Stomach (tissue), 9 donors: ENCODE results near the gene SYCN. TPM values are rescaled to one million over a fixed set of nuclear protein-coding genes. Genes with fewer than 3 reads are reported as not detected.

Experiments used
- DNase-seq, 2 donors: peaks; one replicate each; pipeline versions ENCODE4 v3.0.0 to v3.0.0-alpha.2; 2013 to 2019
- H3K27ac ChIP-seq, 5 donors: fragments of 200-600 bp in 4 of 5; sonication (generic) in 4 of 5; one replicate each; pipeline ENCODE4 v1.5.1; 2013 to 2019; ENCODE audit warnings: mild to moderate bottlenecking in 1 of 5, moderate library complexity in 1 of 5
- H3K27me3 ChIP-seq, 3 donors: fragments of 200-600 bp; sonication (generic); one replicate each; pipeline ENCODE4 v1.5.1; 2017 to 2019; ENCODE audit warnings: mixed run types in 1 of 3
- H3K36me3 ChIP-seq, 4 donors: fragments of 200-600 bp; sonication (generic); 1 replicate in 3 of 4; 2 replicates in 1 of 4; pipeline ENCODE4 v1.5.1; 2016 to 2019
- H3K4me1 ChIP-seq, 4 donors: fragments of 200-600 bp; sonication (generic); one replicate each; pipeline ENCODE4 v1.5.1; 2016 to 2019
- H3K4me3 ChIP-seq, 4 donors: fragments of 200-600 bp; sonication (generic) in 3 of 4; one replicate each; pipeline ENCODE4 v1.5.1; 2016 to 2019; ENCODE audit warnings: mild to moderate bottlenecking in 1 of 4
- H3K9me3 ChIP-seq, 4 donors: fragments of 200-600 bp; sonication (generic); one replicate each; pipeline ENCODE4 v1.5.1; 2016 to 2019
- EP300 ChIP-seq: sonication (generic); formaldehyde crosslinking; IDR thresholded peaks from one replicate; pipeline ENCODE4 v1.6.1; 2017; ENCODE audit warnings: antibody characterized with exemption
- POLR2A ChIP-seq, 4 donors: fragments of 450-650 bp; IDR thresholded peaks; one replicate each; pipeline ENCODE4 v1.6.1; 2016; ENCODE audit warnings: antibody characterized with exemption in 4 of 4, control low read depth in 2 of 4, mild to moderate bottlenecking in 1 of 4, moderate library complexity in 1 of 4
- POLR2AphosphoS5 ChIP-seq, 3 donors: sonication (generic); formaldehyde crosslinking; IDR thresholded peaks; one replicate each; pipeline ENCODE4 v1.6.1; 2016; ENCODE audit warnings: antibody characterized with exemption in 3 of 3
- WGBS, 5 donors: extraction: QIAGEN DNeasy Blood & Tissue Kit in 3 of 5; methylation state at CpG; one replicate each; pipeline versions ENCODE4 v1.1.5 to v1.1.7; 2013 to 2018; 5-methylcytosine and 5-hydroxymethylcytosine counted together
- intact Hi-C: fragments of 100-400 bp; cut with DNase I; formaldehyde crosslinking; loops from one replicate; pipeline ENCODE4 v1.15.1; 2023; ENCODE audit warnings: low total_unique reads
- polyA plus RNA-seq, 3 donors: library from polyadenylated mRNA; stranded (reverse); fragments of 200-250 nt; gene quantifications; one replicate each; pipeline ENCODE4 v1.2.3, GENCODE V29; 2013
- total RNA-seq, 5 donors: library from RNA; depleted of rRNA; stranded (reverse); fragments of >200 nt; gene quantifications; one replicate each; pipeline versions ENCODE4 v1.1.0 to v1.2.3, GENCODE V29; 2014 to 2016
- TF ChIP-seq, protein P1 (sequence below), 7 experiments: fragments of 450-650 bp in 4 of 7; fragments of 200-600 bp in 3 of 7; sonication (generic) in 3 of 7; IDR thresholded peaks; one replicate each; pipeline ENCODE4 v1.5.1; 2016 to 2019; ENCODE audit warnings: antibody characterized with exemption in 7 of 7, control low read depth in 2 of 7, mild to moderate bottlenecking in 1 of 7
- donor health status: healthy with polysubstance abuse.
- donor health status: Bipolar disorder and iron deficiency.
- donor health status: healthy.

The SYCN gene
- total and polyA plus RNA-seq, 8 donors, result 0.65 to 1.9 TPM; not detected in 6

GRCh38 chr19:39174142-39174541 lies 29.9 kb downstream of the SYCN start:
- intact Hi-C loops, result no loop called here
- no peak for DNase-seq
- WGBS, 5 donors, result 84 to 91% (median 87%) methylated on average over 13 to 16 of the region's 16 CpGs
- H3K4me3 ChIP-seq, result no peak overlapping the region
- TF ChIP-seq EP300 (no peak), POLR2AphosphoS5 (IDR thresholded peaks at IDR 0.05) (no peak), POLR2A (IDR thresholded peaks at IDR 0.05) (no peak)
- TF ChIP-seq, protein P1, sequence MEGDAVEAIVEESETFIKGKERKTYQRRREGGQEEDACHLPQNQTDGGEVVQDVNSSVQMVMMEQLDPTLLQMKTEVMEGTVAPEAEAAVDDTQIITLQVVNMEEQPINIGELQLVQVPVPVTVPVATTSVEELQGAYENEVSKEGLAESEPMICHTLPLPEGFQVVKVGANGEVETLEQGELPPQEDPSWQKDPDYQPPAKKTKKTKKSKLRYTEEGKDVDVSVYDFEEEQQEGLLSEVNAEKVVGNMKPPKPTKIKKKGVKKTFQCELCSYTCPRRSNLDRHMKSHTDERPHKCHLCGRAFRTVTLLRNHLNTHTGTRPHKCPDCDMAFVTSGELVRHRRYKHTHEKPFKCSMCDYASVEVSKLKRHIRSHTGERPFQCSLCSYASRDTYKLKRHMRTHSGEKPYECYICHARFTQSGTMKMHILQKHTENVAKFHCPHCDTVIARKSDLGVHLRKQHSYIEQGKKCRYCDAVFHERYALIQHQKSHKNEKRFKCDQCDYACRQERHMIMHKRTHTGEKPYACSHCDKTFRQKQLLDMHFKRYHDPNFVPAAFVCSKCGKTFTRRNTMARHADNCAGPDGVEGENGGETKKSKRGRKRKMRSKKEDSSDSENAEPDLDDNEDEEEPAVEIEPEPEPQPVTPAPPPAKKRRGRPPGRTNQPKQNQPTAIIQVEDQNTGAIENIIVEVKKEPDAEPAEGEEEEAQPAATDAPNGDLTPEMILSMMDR (IDR thresholded peaks at IDR 0.05), result no peak
- no peaks in the 10 kb centered on the region for H3K9me3 ChIP-seq
- H3K27me3 ChIP-seq, result no peaks in the 10 kb centered on the region
- peaks cover 69 to 100% (median 99%) of the 10 kb centered on the region in 4 donors for H3K36me3 ChIP-seq
- H3K27ac ChIP-seq, result no peak overlapping the region
- peaks cover 0 to 16% (median 11%) of the 10 kb centered on the region in 4 donors for H3K4me1 ChIP-seq

DNA sequence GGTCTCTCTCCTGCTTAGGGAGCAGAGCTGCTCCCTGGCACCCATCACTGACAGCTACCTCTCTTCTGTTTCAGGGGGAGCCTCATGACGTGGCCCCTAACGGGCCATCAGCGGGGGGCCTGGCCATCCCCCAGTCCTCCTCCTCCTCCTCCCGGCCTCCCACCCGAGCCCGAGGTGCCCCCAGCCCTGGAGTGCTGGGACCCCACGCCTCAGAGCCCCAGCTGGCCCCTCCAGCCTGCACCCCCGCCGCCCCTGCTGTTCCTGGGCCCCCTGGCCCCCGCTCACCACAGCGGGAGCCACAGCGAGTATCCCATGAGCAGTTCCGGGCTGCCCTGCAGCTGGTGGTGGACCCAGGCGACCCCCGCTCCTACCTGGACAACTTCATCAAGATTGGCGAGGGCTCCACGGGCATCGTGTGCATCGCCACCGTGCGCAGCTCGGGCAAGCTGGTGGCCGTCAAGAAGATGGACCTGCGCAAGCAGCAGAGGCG lies 30.5 kb downstream of the SYCN start:
- peaks cover 0 to 16% (median 11%) of the 10 kb centered on the region in 4 donors for H3K4me1 ChIP-seq
- TF ChIP-seq POLR2A (IDR thresholded peaks at IDR 0.05), result no peak
- TF ChIP-seq, protein P1 (IDR thresholded peaks at IDR 0.05), result no peak
- TF ChIP-seq EP300, result no peak
- TF ChIP-seq POLR2AphosphoS5 (IDR thresholded peaks at IDR 0.05), result no peak
- 93 to 96% (median 96%) methylated on average over 17 to 25 of the region's 25 CpGs for WGBS, 5 donors
- no peaks in the 10 kb centered on the region for H3K27me3 ChIP-seq
- H3K36me3 ChIP-seq, result peaks cover 66 to 98% (median 95%) of the 10 kb centered on the region in 4 donors
- H3K4me3 ChIP-seq, result no peak overlapping the region
- H3K27ac ChIP-seq, result no peak overlapping the region
- no peaks in the 10 kb centered on the region for H3K9me3 ChIP-seq
- no peak for DNase-seq
- intact Hi-C loops, result no loop called here

GRCh38 chr19:39172700-39173501 lies 31.2 kb downstream of the SYCN start:
- Histone ChIP-seq H3K27me3 (no peaks in the 10 kb centered on the region), H3K36me3 (peaks cover 60 to 96% (median 88%) of the 10 kb centered on the region in 4 donors), H3K27ac (no peak overlapping the region), H3K9me3 (no peaks in the 10 kb centered on the region), H3K4me3 (no peak overlapping the region), H3K4me1 (peaks cover 1 to 17% (median 13%) of the 10 kb centered on the region in 4 donors)
- TF ChIP-seq, protein P1 (IDR thresholded peaks at IDR 0.05), result no peak
- TF ChIP-seq POLR2AphosphoS5 (IDR thresholded peaks at IDR 0.05) (no peak), EP300 (no peak), POLR2A (IDR thresholded peaks at IDR 0.05) (no peak)
- 90 to 95% (median 91%) methylated on average over 21 to 45 of the region's 45 CpGs for WGBS, 5 donors
- DNase-seq, result no peak
- intact Hi-C loops, result no loop called here

DNA sequence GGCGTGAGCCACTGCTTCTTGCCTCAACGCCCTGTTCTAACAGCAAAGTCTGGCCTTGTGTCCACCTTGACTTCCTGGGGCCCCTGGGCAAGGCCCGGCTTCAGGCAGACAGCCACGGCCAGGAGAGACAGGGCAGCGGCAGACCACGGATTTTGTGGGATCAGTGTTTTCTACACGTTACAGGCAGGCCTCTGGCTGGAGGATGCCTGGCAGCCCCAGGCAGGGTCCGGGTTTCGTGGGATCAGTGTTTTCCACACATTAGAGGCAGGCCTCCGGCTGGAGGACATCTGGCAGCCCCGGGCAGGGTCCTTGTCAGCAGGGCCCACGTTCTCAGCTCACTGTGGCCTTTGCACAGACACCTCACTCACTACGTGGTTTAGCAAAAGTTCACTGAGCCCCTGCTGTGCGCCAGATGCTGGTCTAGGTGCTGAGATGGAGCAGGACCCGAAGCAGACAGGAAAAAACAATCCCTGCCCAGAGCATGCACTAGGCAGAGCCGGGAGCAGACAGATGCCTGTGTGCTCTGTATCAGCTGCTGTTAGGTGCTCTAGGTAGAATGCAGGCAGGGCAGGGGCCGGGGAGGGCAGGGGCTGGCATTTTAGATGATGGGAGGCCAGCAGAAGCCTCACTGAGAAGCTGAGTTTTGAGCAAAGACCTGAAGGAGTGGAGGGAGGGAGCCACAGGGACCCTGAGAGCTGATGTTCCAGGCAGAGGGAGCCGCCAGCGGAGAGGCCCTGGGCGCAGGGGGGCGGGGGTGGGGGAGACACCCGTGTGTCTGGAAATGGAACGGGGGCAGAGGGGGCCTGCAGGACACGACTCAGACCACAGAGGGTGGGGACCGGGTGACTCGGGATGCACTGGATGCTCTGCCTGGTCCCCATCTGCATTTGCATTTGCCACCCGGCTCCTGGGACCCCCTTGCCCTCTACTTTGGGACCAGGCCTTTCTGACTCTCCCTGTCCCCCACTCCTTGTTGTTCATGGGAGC lies 32.3 kb downstream of the SYCN start:
- Histone ChIP-seq H3K4me3 (no peak overlapping the region), H3K36me3 (peaks cover 50 to 85% (median 77%) of the 10 kb centered on the region in 4 donors), H3K9me3 (no peaks in the 10 kb centered on the region), H3K27ac (no peak overlapping the region), H3K27me3 (no peaks in the 10 kb centered on the region), H3K4me1 (peaks cover 12 to 28% (median 25%) of the 10 kb centered on the region in 4 donors)
- TF ChIP-seq, protein P1 (IDR thresholded peaks at IDR 0.05), result no peak
- TF ChIP-seq EP300 (no peak), POLR2AphosphoS5 (IDR thresholded peaks at IDR 0.05) (no peak), POLR2A (IDR thresholded peaks at IDR 0.05) (no peak)
- 79 to 88% (median 82%) methylated on average over 22 to 27 of the region's 27 CpGs for WGBS, 5 donors
- no peak for DNase-seq
- intact Hi-C loops, result no loop called here
